ENCODE results near the gene TSHR. TPM values are rescaled to one million over a fixed set of nuclear protein-coding genes. Genes with fewer than 3 reads are reported as not detected.
"Not testable (repeated sequence)": the region's sequence is repeated elsewhere in the genome, so short reads cannot be mapped to it uniquely, and the experiment has no call there.

Gene TSHR
- total and polyA plus RNA-seq, 2 of the 4 experiments (the other 2 are of a cell fraction): not detected

- H3K4me3 ChIP-seq (ENCODE audit: insufficient read depth, low read depth, low read length): no peak overlapping the region
- no peak overlapping the region for H4K5ac ChIP-seq (ENCODE audit: low read depth, low read length)
- H3K18ac ChIP-seq (ENCODE audit: low read depth, low read length): no peak overlapping the region
- dilution Hi-C loops (cut with HindIII; ENCODE audit: low sequenced_read_pairs, unreplicated experiment) (no loop called here), intact Hi-C loops (cut with micrococcal nuclease) (no loop called here), in situ Hi-C loops (cut with MboI; ENCODE audit: low sequenced_read_pairs) (no loop called here)
- no peak overlapping the region for H2AFZ ChIP-seq (replicated peaks; ENCODE audit: low read length, poor library complexity)
- no peak overlapping the region for H2BK20ac ChIP-seq (ENCODE audit: low read depth, low read length)
- H4K20me1 ChIP-seq (ENCODE audit: insufficient read depth, low read length): no peaks in the 10 kb centered on the region
- DNase-seq (no peak), ATAC-seq (ENCODE audit: low read depth) (no peak)
- H3K9me3 ChIP-seq (ENCODE audit: control insufficient read depth, insufficient read depth, low read length): no peaks in the 10 kb centered on the region
- H3K14ac ChIP-seq (replicated peaks; ENCODE audit: low read depth, low read length): no peak overlapping the region
- no peak overlapping the region for H3K9ac ChIP-seq (ENCODE audit: low read depth, low read length)
- H3K79me1 ChIP-seq (ENCODE audit: low read depth in 1 of 2, low read length in 2 of 2): no peaks in the 10 kb centered on the region
- WGBS, 2 experiments (ENCODE audit: extremely low coverage in 2 of 2, insufficient read length in 1 of 2): no CpG with 5 or more reads among the region's 1 CpG
- H3K4me1 ChIP-seq (ENCODE audit: control insufficient read depth, insufficient read depth, low read length): no peaks in the 10 kb centered on the region
- H2BK120ac ChIP-seq (ENCODE audit: low read depth, low read length): no peak overlapping the region
- H3K23ac ChIP-seq (ENCODE audit: low read depth, low read length): no peak overlapping the region
- TF ChIP-seq RCOR1 (IDR thresholded peaks at IDR 0.05; ENCODE audit: insufficient replicate concordance, low read length) (no peak), POLR2A (IDR thresholded peaks at IDR 0.05; ENCODE audit: low read depth, low read length) (no peak), MXI1 (IDR thresholded peaks at IDR 0.05; ENCODE audit: borderline replicate concordance, low read depth, low read length) (no peak), FOS (IDR thresholded peaks at IDR 0.05; ENCODE audit: low read depth, low read length) (no peak)
- H2BK15ac ChIP-seq (ENCODE audit: low read depth, low read length): no peak overlapping the region
- H3K4me2 ChIP-seq (ENCODE audit: low read depth, low read length): no peak overlapping the region
- H4K8ac ChIP-seq (ENCODE audit: low read depth in 2 of 2, low read length in 2 of 2): no peak overlapping the region
- ChIA-PET POLR2A (ENCODE audit: unreplicated experiment) (no interaction called here), CTCF (no interaction called here)
- no peaks in the 10 kb centered on the region for H3K9me1 ChIP-seq (ENCODE audit: insufficient read depth, low read length)
- H2AK9ac ChIP-seq (replicated peaks; ENCODE audit: low read depth, low read length, poor library complexity): no peak overlapping the region
- H2BK5ac ChIP-seq (ENCODE audit: low read depth, low read length, poor library complexity, severe bottlenecking): no peak overlapping the region
- H3K56ac ChIP-seq (ENCODE audit: extremely low read depth, insufficient read depth, low read length): no peak overlapping the region
- H4K91ac ChIP-seq (ENCODE audit: insufficient read depth, low read depth, low read length): no peak overlapping the region
- no peaks in the 10 kb centered on the region for H3K36me3 ChIP-seq (ENCODE audit: control insufficient read depth, insufficient read depth, low read length)
- no TSS peak for BruUV-seq (replicated peaks)
- no peak overlapping the region for H2AK5ac ChIP-seq (ENCODE audit: low read depth, low read length)
- H3K27ac ChIP-seq (ENCODE audit: insufficient read depth, low read length): no peak overlapping the region
- H3K4ac ChIP-seq (ENCODE audit: low read depth, low read length): no peak overlapping the region
- H3K27me3 ChIP-seq (ENCODE audit: control insufficient read depth, insufficient read depth, low read length): no peaks in the 10 kb centered on the region
Measured at GRCh38 chr14:81018684-81019083, 63.3 kb downstream of the TSHR start.

- H4K5ac ChIP-seq (ENCODE audit: low read depth, low read length); H3K9me1 ChIP-seq (ENCODE audit: insufficient read depth, low read length); H3K56ac ChIP-seq (ENCODE audit: extremely low read depth, insufficient read depth, low read length); H2BK5ac ChIP-seq (ENCODE audit: low read depth, low read length, poor library complexity, severe bottlenecking); ATAC-seq (ENCODE audit: low read depth); H3K14ac ChIP-seq (replicated peaks; ENCODE audit: low read depth, low read length); DNase-seq; H2AK5ac ChIP-seq (ENCODE audit: low read depth, low read length); H2AFZ ChIP-seq (replicated peaks; ENCODE audit: low read length, poor library complexity); BruUV-seq (replicated peaks); H2BK15ac ChIP-seq (ENCODE audit: low read depth, low read length); H3K23ac ChIP-seq (ENCODE audit: low read depth, low read length); H3K4ac ChIP-seq (ENCODE audit: low read depth, low read length); intact Hi-C loops (cut with micrococcal nuclease); H3K27ac ChIP-seq (ENCODE audit: insufficient read depth, low read length); H2AK9ac ChIP-seq (replicated peaks; ENCODE audit: low read depth, low read length, poor library complexity); H3K79me1 ChIP-seq (ENCODE audit: low read depth in 1 of 2, low read length in 2 of 2); H4K91ac ChIP-seq (ENCODE audit: insufficient read depth, low read depth, low read length); H3K4me2 ChIP-seq (ENCODE audit: low read depth, low read length); H3K4me1 ChIP-seq (ENCODE audit: control insufficient read depth, insufficient read depth, low read length); H3K27me3 ChIP-seq (ENCODE audit: control insufficient read depth, insufficient read depth, low read length); CTCF ChIA-PET; H3K18ac ChIP-seq (ENCODE audit: low read depth, low read length); dilution Hi-C loops (cut with HindIII; ENCODE audit: low sequenced_read_pairs, unreplicated experiment); POLR2A ChIA-PET (ENCODE audit: unreplicated experiment); H3K9me3 ChIP-seq (ENCODE audit: control insufficient read depth, insufficient read depth, low read length); H2BK20ac ChIP-seq (ENCODE audit: low read depth, low read length); H4K8ac ChIP-seq (ENCODE audit: low read depth in 2 of 2, low read length in 2 of 2); H4K20me1 ChIP-seq (ENCODE audit: insufficient read depth, low read length); H3K9ac ChIP-seq (ENCODE audit: low read depth, low read length); H3K4me3 ChIP-seq (ENCODE audit: insufficient read depth, low read depth, low read length); in situ Hi-C loops (cut with MboI; ENCODE audit: low sequenced_read_pairs); H3K36me3 ChIP-seq (ENCODE audit: control insufficient read depth, insufficient read depth, low read length); H2BK120ac ChIP-seq (ENCODE audit: low read depth, low read length): not testable (repeated sequence)
- WGBS, 2 experiments (ENCODE audit: extremely low coverage in 2 of 2, insufficient read length in 1 of 2): no CpG with 5 or more reads among the region's 2 CpGs
Measured at GRCh38 chr14:81019113-81019512, 63.7 kb downstream of the TSHR start.
